Vagina (tissue), 2 donors: ENCODE results near the gene RAB8B.

Source experiments
- POLR2A ChIP-seq, 2 donors: fragments of 450-650 bp; IDR thresholded peaks; one replicate each; pipeline ENCODE4 v1.6.1; 2017; ENCODE audit warnings: antibody characterized with exemption in 2 of 2, mild to moderate bottlenecking in 2 of 2, moderate library complexity in 2 of 2
- TF ChIP-seq, protein P1 (sequence below), 3 experiments: fragments of 450-650 bp in 2 of 3; fragments of 200-600 bp in 1 of 3; sonication (generic) in 1 of 3; IDR thresholded peaks; one replicate each; pipeline ENCODE4 v1.5.1; 2017 to 2019; ENCODE audit warnings: antibody characterized with exemption in 3 of 3, mild to moderate bottlenecking in 2 of 3, moderate library complexity in 2 of 3

DNA sequence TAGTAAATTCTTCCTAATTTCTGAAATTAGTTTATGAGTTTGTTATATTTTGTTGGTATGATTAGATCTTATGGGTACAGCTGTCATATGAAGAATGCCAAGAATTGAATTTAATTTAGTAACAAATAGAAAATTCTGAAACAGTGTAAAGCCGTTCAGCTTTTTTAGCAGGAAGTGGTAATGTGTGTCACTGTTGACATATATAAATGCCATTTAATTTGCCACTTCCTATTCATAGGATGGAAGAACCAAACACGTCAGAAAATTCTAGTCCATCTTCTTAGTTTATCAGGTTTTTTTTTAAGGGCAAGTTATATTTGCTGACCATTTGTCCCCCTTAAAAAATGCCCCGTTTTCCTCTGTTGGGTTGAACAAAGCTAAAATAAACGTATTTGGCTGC, 43.0 kb downstream of the RAB8B start:
- TF ChIP-seq, protein P1, sequence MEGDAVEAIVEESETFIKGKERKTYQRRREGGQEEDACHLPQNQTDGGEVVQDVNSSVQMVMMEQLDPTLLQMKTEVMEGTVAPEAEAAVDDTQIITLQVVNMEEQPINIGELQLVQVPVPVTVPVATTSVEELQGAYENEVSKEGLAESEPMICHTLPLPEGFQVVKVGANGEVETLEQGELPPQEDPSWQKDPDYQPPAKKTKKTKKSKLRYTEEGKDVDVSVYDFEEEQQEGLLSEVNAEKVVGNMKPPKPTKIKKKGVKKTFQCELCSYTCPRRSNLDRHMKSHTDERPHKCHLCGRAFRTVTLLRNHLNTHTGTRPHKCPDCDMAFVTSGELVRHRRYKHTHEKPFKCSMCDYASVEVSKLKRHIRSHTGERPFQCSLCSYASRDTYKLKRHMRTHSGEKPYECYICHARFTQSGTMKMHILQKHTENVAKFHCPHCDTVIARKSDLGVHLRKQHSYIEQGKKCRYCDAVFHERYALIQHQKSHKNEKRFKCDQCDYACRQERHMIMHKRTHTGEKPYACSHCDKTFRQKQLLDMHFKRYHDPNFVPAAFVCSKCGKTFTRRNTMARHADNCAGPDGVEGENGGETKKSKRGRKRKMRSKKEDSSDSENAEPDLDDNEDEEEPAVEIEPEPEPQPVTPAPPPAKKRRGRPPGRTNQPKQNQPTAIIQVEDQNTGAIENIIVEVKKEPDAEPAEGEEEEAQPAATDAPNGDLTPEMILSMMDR (IDR thresholded peaks at IDR 0.05) = no peak
- no peak for TF ChIP-seq POLR2A (IDR thresholded peaks at IDR 0.05)
